ENCODE measurements around the gene EDEM2.

GRCh38 chr20:35087791-35088190 is 59.3 kb downstream of the EDEM2 start:
- TF ChIP-seq USF2 (IDR thresholded peaks at IDR 0.05; ENCODE audit: low read depth, low read length) (no peak), USF2 (CRISPR knock-in tag; IDR thresholded peaks at IDR 0.05; ENCODE audit: borderline replicate concordance) (no peak), EZH2 (conservative IDR thresholded peaks at IDR 0.05; ENCODE audit: low read depth, low read length) (no peak), TRIM24 (CRISPR knock-in tag; IDR thresholded peaks at IDR 0.05) (no peak), ZNF280D (CRISPR knock-in tag; IDR thresholded peaks at IDR 0.05) (no peak), YY1 (IDR thresholded peaks at IDR 0.05; ENCODE audit: insufficient read depth, insufficient replicate concordance, low read depth, low read length) (no peak), KLF16 (CRISPR knock-in tag; IDR thresholded peaks at IDR 0.05) (no peak), SAFB2 (CRISPR knock-in tag; IDR thresholded peaks at IDR 0.05; ENCODE audit: borderline replicate concordance, low read depth) (no peak), TOE1 (CRISPR knock-in tag; IDR thresholded peaks at IDR 0.05) (no peak)
- TF ChIP-seq, protein P1, sequence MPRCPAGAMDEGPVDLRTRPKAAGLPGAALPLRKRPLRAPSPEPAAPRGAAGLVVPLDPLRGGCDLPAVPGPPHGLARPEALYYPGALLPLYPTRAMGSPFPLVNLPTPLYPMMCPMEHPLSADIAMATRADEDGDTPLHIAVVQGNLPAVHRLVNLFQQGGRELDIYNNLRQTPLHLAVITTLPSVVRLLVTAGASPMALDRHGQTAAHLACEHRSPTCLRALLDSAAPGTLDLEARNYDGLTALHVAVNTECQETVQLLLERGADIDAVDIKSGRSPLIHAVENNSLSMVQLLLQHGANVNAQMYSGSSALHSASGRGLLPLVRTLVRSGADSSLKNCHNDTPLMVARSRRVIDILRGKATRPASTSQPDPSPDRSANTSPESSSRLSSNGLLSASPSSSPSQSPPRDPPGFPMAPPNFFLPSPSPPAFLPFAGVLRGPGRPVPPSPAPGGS (CRISPR knock-in tag; IDR thresholded peaks at IDR 0.05) = no peak
- TF ChIP-seq, protein P2, sequence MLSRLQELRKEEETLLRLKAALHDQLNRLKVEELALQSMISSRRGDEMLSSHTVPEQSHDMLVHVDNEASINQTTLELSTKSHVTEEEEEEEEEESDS (CRISPR knock-in tag; IDR thresholded peaks at IDR 0.05; ENCODE audit: borderline replicate concordance) = no peak
- TF ChIP-seq, protein P3, sequence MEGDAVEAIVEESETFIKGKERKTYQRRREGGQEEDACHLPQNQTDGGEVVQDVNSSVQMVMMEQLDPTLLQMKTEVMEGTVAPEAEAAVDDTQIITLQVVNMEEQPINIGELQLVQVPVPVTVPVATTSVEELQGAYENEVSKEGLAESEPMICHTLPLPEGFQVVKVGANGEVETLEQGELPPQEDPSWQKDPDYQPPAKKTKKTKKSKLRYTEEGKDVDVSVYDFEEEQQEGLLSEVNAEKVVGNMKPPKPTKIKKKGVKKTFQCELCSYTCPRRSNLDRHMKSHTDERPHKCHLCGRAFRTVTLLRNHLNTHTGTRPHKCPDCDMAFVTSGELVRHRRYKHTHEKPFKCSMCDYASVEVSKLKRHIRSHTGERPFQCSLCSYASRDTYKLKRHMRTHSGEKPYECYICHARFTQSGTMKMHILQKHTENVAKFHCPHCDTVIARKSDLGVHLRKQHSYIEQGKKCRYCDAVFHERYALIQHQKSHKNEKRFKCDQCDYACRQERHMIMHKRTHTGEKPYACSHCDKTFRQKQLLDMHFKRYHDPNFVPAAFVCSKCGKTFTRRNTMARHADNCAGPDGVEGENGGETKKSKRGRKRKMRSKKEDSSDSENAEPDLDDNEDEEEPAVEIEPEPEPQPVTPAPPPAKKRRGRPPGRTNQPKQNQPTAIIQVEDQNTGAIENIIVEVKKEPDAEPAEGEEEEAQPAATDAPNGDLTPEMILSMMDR (CRISPR knock-in tag; IDR thresholded peaks at IDR 0.05) = no peak

All from HepG2 (cell line).